Measurements from ENCODE around the gene PTPRK. TPM values are rescaled to one million over a fixed set of nuclear protein-coding genes. Genes with fewer than 3 reads are reported as not detected.

Gene PTPRK
- total RNA-seq, 1 experiment from 2014 or later: 94.4 TPM

- no TSS peak for BruUV-seq (replicated peaks)
- Histone ChIP-seq H3K4me3 (ENCODE audit: low read depth, low read length) (no peak overlapping the region), H3K27me3 (replicated peaks; ENCODE audit: control insufficient read depth, insufficient read depth, low read length) (no peaks in the 10 kb centered on the region), H3K9me3 (no peaks in the 10 kb centered on the region), H3K4me1 (peaks cover 26% of the 10 kb centered on the region), H3K36me3 (ENCODE audit: control insufficient read depth, insufficient read depth, low read length) (no peaks in the 10 kb centered on the region)
- ChIA-PET CTCF (no interaction called here), POLR2A (no interaction called here)
- intact Hi-C loops (cut with micrococcal nuclease; ENCODE audit: unreplicated experiment): no loop called here
- no peak for TF ChIP-seq CTCF (IDR thresholded peaks at IDR 0.05; ENCODE audit: insufficient read depth in 1 of 2, low read depth in 1 of 2, low read length in 1 of 2, severe bottlenecking in 1 of 2, unreplicated experiment in 1 of 2)
- DNase-seq: no peak
- H3K9me3 Mint-ChIP-seq (ENCODE audit: unreplicated experiment): no peaks in the 10 kb centered on the region
- H3K27me3 Mint-ChIP-seq (ENCODE audit: insufficient read depth, unreplicated experiment): no peaks in the 10 kb centered on the region
- peak overlapping the region; percentile 45 for H3K27ac Mint-ChIP-seq (ENCODE audit: unreplicated experiment)
- H3K4me3 Mint-ChIP-seq (ENCODE audit: unreplicated experiment): no peak overlapping the region
- H3K36me3 Mint-ChIP-seq (ENCODE audit: insufficient read depth, unreplicated experiment): no peaks in the 10 kb centered on the region
- peaks cover 29% of the 10 kb centered on the region for H3K4me1 Mint-ChIP-seq (ENCODE audit: low read depth, unreplicated experiment)
Observed at GRCh38 chr6:128350416-128351254, 169.8 kb downstream of the PTPRK start.

- CTCF ChIA-PET: no interaction called here
- peaks cover 34% of the 10 kb centered on the region for H3K4me1 Mint-ChIP-seq (ENCODE audit: low read depth, unreplicated experiment)
- no peak overlapping the region for H3K27ac Mint-ChIP-seq (ENCODE audit: unreplicated experiment)
- Histone ChIP-seq H3K36me3 (ENCODE audit: control insufficient read depth, insufficient read depth, low read length) (no peaks in the 10 kb centered on the region), H3K4me1 (peaks cover 30% of the 10 kb centered on the region), H3K27me3 (replicated peaks; ENCODE audit: control insufficient read depth, insufficient read depth, low read length) (no peaks in the 10 kb centered on the region), H3K4me3 (ENCODE audit: low read depth, low read length) (no peak overlapping the region), H3K9me3 (no peaks in the 10 kb centered on the region)
- no peaks in the 10 kb centered on the region for H3K36me3 Mint-ChIP-seq (ENCODE audit: insufficient read depth, unreplicated experiment)
- no peak for DNase-seq
- H3K27me3 Mint-ChIP-seq (ENCODE audit: insufficient read depth, unreplicated experiment): no peaks in the 10 kb centered on the region
- H3K9me3 Mint-ChIP-seq (ENCODE audit: unreplicated experiment): no peaks in the 10 kb centered on the region
- intact Hi-C loops (cut with micrococcal nuclease; ENCODE audit: unreplicated experiment): no loop called here
- no peak for TF ChIP-seq CTCF (IDR thresholded peaks at IDR 0.05; ENCODE audit: insufficient read depth in 1 of 2, low read depth in 1 of 2, low read length in 1 of 2, severe bottlenecking in 1 of 2, unreplicated experiment in 1 of 2)
- no peak overlapping the region for H3K4me3 Mint-ChIP-seq (ENCODE audit: unreplicated experiment)
- BruUV-seq (replicated peaks): no TSS peak
- POLR2A ChIA-PET: no interaction called here
Observed at GRCh38 chr6:128347123-128347522, 173.3 kb downstream of the PTPRK start.

- POLR2A ChIA-PET: no interaction called here
Observed at GRCh38 chr6:128346569-128346968, 173.8 kb downstream of the PTPRK start.

More at GRCh38 chr6:128346569-128346968, 173.8 kb downstream of the PTPRK start:
- Mint-ChIP-seq H3K9me3 (ENCODE audit: unreplicated experiment) (no peaks in the 10 kb centered on the region), H3K27me3 (ENCODE audit: insufficient read depth, unreplicated experiment) (no peaks in the 10 kb centered on the region), H3K27ac (ENCODE audit: unreplicated experiment) (no peak overlapping the region), H3K4me3 (ENCODE audit: unreplicated experiment) (no peak overlapping the region), H3K4me1 (ENCODE audit: low read depth, unreplicated experiment) (peaks cover 33% of the 10 kb centered on the region), H3K36me3 (ENCODE audit: insufficient read depth, unreplicated experiment) (no peaks in the 10 kb centered on the region)
- no peak overlapping the region for H3K4me3 ChIP-seq (ENCODE audit: low read depth, low read length)
- peaks cover 27% of the 10 kb centered on the region for H3K4me1 ChIP-seq
- BruUV-seq (replicated peaks): no TSS peak
- no peaks in the 10 kb centered on the region for H3K36me3 ChIP-seq (ENCODE audit: control insufficient read depth, insufficient read depth, low read length)
- H3K9me3 ChIP-seq: no peaks in the 10 kb centered on the region
- CTCF ChIA-PET: no interaction called here
- TF ChIP-seq CTCF (IDR thresholded peaks at IDR 0.05; ENCODE audit: insufficient read depth in 1 of 2, low read depth in 1 of 2, low read length in 1 of 2, severe bottlenecking in 1 of 2, unreplicated experiment in 1 of 2): no peak
- intact Hi-C loops (cut with micrococcal nuclease; ENCODE audit: unreplicated experiment): no loop called here
- no peak for DNase-seq
- no peaks in the 10 kb centered on the region for H3K27me3 ChIP-seq (replicated peaks; ENCODE audit: control insufficient read depth, insufficient read depth, low read length)

All from Caco-2 (cell line).